ENCODE data around the gene DCLK1. TPM values are rescaled to one million over a fixed set of nuclear protein-coding genes. Genes with fewer than 3 reads are reported as not detected.
A peak's percentile ranks its signal among the peaks of the same experiment; 100 is the strongest.

Gene DCLK1
- total RNA-seq, 1 donor from 2014 or later, result 7.9 TPM

DNA sequence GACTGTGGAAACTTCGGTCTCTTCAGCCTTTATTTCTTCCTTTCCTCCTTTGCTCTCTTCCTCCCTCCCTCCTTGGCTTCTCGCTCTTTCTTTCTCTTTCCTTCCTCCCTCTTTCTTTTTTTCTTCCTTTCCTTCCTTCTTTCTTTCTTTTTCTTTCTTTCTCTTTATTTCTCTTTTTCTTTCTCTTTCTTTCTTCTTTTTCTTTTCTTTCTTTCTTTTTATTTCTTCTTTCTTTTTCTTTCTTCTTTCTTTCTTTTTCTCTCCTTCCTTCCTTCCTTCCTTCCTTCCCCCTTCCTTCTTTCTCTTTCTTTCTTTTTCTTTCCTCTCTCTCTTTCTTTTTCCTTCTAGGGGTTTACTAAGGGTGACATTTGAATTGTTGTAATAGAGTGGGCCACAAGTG is 364.5 kb downstream of the DCLK1 start:
- DNase-seq (ENCODE audit: low spot score), result no peak
- TF ChIP-seq, protein P1, sequence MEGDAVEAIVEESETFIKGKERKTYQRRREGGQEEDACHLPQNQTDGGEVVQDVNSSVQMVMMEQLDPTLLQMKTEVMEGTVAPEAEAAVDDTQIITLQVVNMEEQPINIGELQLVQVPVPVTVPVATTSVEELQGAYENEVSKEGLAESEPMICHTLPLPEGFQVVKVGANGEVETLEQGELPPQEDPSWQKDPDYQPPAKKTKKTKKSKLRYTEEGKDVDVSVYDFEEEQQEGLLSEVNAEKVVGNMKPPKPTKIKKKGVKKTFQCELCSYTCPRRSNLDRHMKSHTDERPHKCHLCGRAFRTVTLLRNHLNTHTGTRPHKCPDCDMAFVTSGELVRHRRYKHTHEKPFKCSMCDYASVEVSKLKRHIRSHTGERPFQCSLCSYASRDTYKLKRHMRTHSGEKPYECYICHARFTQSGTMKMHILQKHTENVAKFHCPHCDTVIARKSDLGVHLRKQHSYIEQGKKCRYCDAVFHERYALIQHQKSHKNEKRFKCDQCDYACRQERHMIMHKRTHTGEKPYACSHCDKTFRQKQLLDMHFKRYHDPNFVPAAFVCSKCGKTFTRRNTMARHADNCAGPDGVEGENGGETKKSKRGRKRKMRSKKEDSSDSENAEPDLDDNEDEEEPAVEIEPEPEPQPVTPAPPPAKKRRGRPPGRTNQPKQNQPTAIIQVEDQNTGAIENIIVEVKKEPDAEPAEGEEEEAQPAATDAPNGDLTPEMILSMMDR (IDR thresholded peaks at IDR 0.05), result no peak
- Mint-ChIP-seq H3K27ac (ENCODE audit: unreplicated experiment) (peak overlapping the region; percentile 41), H3K27me3 (ENCODE audit: low read depth) (no peaks in the 10 kb centered on the region), H3K4me3 (ENCODE audit: unreplicated experiment) (no peak overlapping the region), H3K36me3 (ENCODE audit: low read depth) (no peaks in the 10 kb centered on the region), H3K4me1 (ENCODE audit: low read depth) (peaks cover 50% of the 10 kb centered on the region), H3K9me3 (ENCODE audit: low read depth) (no peaks in the 10 kb centered on the region)

DNA sequence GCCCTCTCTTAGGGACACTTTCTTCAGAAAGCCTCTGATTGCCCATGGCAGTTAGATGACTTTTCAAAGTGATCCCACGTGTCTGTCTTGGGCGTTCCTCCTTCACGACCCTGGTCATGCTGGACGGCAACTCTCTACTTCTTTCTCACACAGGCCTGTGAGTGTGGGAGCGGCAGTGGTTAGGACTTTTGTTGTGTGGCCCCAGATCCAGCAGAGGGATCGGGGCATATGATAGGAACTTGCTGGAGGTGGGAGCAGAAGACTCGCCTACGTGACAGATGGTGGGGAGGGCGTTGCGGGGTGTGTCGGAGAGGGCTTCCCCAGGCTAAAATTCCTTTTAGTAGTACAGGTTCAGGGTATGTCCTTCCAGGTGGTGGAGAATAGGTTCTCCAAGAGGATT is 365.2 kb downstream of the DCLK1 start:
- peaks cover 43% of the 10 kb centered on the region for H3K4me1 Mint-ChIP-seq (ENCODE audit: low read depth)
- H3K27me3 Mint-ChIP-seq (ENCODE audit: low read depth), result no peaks in the 10 kb centered on the region
- H3K4me3 Mint-ChIP-seq (ENCODE audit: unreplicated experiment), result no peak overlapping the region
- H3K9me3 Mint-ChIP-seq (ENCODE audit: low read depth), result no peaks in the 10 kb centered on the region
- H3K36me3 Mint-ChIP-seq (ENCODE audit: low read depth), result no peaks in the 10 kb centered on the region
- DNase-seq (ENCODE audit: low spot score), result no peak
- TF ChIP-seq, protein P1 (IDR thresholded peaks at IDR 0.05), result no peak
- no peak overlapping the region for H3K27ac Mint-ChIP-seq (ENCODE audit: unreplicated experiment)

DNA sequence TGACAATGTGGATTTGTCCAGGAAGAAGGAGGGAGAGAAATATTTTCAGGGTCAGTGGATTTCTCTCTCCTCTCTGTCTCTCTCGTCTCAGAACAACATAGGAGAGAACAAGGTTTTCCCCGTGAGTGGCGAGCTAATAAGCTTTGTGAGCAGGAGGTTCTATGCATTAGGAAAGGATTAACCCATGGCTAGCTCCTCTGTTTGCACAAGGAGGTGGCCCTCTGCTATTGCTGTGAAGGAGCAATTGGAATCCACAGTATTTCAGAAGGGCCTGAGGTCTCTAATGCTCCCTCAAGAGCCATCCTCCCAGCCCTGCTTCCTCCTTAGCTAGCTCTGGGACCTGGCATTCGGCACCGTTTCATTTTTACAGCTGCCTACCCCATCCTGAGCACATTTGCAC is 365.8 kb downstream of the DCLK1 start:
- Mint-ChIP-seq H3K9me3 (ENCODE audit: low read depth) (no peaks in the 10 kb centered on the region), H3K4me3 (ENCODE audit: unreplicated experiment) (no peak overlapping the region), H3K27ac (ENCODE audit: unreplicated experiment) (no peak overlapping the region), H3K36me3 (ENCODE audit: low read depth) (no peaks in the 10 kb centered on the region), H3K4me1 (ENCODE audit: low read depth) (peaks cover 37% of the 10 kb centered on the region), H3K27me3 (ENCODE audit: low read depth) (no peaks in the 10 kb centered on the region)
- no peak for DNase-seq (ENCODE audit: low spot score)
- TF ChIP-seq, protein P1 (IDR thresholded peaks at IDR 0.05), result no peak

DNA sequence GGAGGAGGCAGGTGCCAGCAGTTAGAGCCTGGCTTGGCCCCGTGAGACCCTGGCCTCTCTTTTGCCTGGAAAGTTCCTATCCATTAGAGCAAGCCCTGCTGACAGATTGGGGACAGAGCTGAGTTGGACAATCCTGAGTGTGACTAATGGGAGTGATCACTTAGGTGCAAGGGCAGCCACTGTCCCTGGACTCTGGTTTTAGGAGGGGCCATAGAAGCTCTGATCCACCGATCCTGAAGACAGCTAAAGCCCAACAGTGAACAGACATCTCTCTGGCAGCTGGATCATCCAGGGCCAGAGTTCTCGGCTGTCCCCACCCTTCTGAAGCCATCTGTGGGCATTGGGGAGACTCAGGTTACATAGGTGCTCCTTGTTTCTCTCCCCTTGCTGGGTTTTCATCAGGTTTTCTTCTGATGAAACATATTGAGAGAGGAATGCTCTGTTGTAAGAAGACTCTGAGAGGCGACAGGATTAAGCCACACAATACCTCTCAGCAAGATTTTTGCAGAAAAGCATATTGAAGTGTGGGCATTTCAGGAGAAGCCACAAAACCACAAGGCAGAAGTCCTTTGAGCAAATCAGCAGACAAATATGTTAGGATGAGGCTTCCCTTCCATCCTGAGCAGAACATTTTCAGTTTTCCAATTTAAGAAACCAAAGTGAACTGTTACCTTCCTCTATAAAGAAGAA is 366.7 kb downstream of the DCLK1 start:
- Mint-ChIP-seq H3K4me1 (ENCODE audit: low read depth) (peaks cover 28% of the 10 kb centered on the region), H3K36me3 (ENCODE audit: low read depth) (no peaks in the 10 kb centered on the region), H3K9me3 (ENCODE audit: low read depth) (peaks cover 1% of the 10 kb centered on the region), H3K4me3 (ENCODE audit: unreplicated experiment) (no peak overlapping the region), H3K27me3 (ENCODE audit: low read depth) (peaks cover 1% of the 10 kb centered on the region), H3K27ac (ENCODE audit: unreplicated experiment) (peak overlapping the region; percentile 13)
- TF ChIP-seq, protein P1 (IDR thresholded peaks at IDR 0.05), result no peak
- no peak for DNase-seq (ENCODE audit: low spot score)

DNA sequence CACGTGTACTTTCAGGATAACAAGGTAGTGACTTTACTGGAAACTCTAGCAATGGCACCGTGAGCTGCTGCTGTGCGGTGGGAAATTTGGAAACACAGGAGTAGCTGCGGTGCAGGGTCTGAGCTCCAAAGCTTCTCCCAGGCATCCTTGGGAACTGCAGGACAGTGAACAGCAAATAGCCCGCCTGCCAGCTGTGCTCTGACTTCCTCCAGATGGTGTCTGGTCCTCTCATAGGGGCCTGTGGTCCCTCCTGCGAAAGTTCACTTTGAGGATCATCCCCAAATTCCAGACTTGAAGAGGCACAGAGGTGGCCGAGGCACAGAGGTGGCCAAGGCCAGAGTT is 367.4 kb downstream of the DCLK1 start:
- Mint-ChIP-seq H3K27me3 (ENCODE audit: low read depth) (peaks cover 4% of the 10 kb centered on the region), H3K36me3 (ENCODE audit: low read depth) (no peaks in the 10 kb centered on the region), H3K4me1 (ENCODE audit: low read depth) (peaks cover 21% of the 10 kb centered on the region), H3K27ac (ENCODE audit: unreplicated experiment) (no peak overlapping the region), H3K4me3 (ENCODE audit: unreplicated experiment) (no peak overlapping the region), H3K9me3 (ENCODE audit: low read depth) (peaks cover 5% of the 10 kb centered on the region)
- TF ChIP-seq, protein P1 (IDR thresholded peaks at IDR 0.05), result no peak
- no peak for DNase-seq (ENCODE audit: low spot score)
